ENCODE data around the gene CTRB1.

DNA sequence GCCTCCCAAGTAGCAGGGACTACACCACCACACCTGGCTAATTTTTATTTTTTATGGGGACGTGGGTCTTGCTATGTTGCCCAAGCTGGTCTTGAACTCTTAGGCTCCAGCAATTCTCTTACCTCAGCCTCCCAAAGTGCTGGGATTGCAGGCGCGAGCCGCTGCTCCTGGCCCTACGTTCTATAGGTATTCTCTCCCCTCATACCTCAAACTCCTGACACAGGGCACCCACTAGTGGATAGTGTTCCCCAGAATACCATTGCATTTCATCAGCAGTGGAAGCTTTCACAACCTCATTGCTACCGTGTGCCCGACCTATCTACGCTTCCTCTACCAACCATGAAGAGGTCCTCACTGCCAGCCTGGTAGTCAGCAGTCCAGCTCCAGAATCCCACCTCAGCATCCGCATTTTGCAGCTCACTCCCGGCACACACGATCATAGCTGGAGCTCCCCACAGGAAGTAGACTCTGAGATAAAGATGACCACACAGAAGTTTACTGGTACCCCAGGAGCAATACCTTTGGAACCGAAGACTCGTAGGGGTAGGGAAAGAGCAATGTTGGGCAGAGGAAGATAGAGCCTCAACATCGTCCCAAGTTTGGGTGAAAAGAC, 21.2 kb upstream of the CTRB1 start:
- TF ChIP-seq RNF2 (IDR thresholded peaks at IDR 0.05; ENCODE audit: borderline replicate concordance, low read depth): no peak
- TF ChIP-seq CTCF (IDR thresholded peaks at IDR 0.05): no peak
- TF ChIP-seq TP53 (CRISPR knock-in tag; IDR thresholded peaks at IDR 0.05): no peak
- TF ChIP-seq, protein P1, sequence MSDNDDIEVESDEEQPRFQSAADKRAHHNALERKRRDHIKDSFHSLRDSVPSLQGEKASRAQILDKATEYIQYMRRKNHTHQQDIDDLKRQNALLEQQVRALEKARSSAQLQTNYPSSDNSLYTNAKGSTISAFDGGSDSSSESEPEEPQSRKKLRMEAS (IDR thresholded peaks at IDR 0.05): no peak
- no peak for TF ChIP-seq ATOH8 (CRISPR knock-in tag; IDR thresholded peaks at IDR 0.05; ENCODE audit: low read depth)
- TF ChIP-seq RCOR1 (IDR thresholded peaks at IDR 0.05; ENCODE audit: low read depth, low read length): no peak
- no peak for TF ChIP-seq USF2 (IDR thresholded peaks at IDR 0.05)
- TF ChIP-seq MYC (IDR thresholded peaks at IDR 0.05; ENCODE audit: borderline replicate concordance, low read length): no peak
- no peak for TF ChIP-seq RFX5 (IDR thresholded peaks at IDR 0.05)
- no peak for TF ChIP-seq HDAC2 (IDR thresholded peaks at IDR 0.05)
- no peak for TF ChIP-seq NR3C1 (IDR thresholded peaks at IDR 0.05)

All from A549 (cell line).